Adipocyte (in vitro differentiated cells): Measurements from ENCODE around the gene ADAMTS3.
A peak's percentile ranks its signal among the peaks of the same experiment; 100 is the strongest.

ENCODE experiments used
- DNase-seq: peaks from one replicate; pipeline ENCODE4 v3.0.0-alpha.2; 2015; ENCODE audit warnings: low read depth
- H3K27me3 ChIP-seq: replicated peaks from 2 replicates; pipeline ENCODE4 v1.7.0; 2013; ENCODE audit warnings: mild to moderate bottlenecking, low read length, moderate library complexity; ENCODE audit not compliant: control insufficient read depth, insufficient read depth
- H3K36me3 ChIP-seq: 2 replicates; pipeline ENCODE4 v1.7.0; 2013; ENCODE audit warnings: low read length, mild to moderate bottlenecking, moderate library complexity; ENCODE audit not compliant: control insufficient read depth, insufficient read depth, severe bottlenecking
- H3K4me1 ChIP-seq: 2 replicates; pipeline ENCODE4 v1.7.0; 2013; ENCODE audit warnings: mild to moderate bottlenecking, low read length, moderate library complexity; ENCODE audit not compliant: control insufficient read depth, insufficient read depth
- H3K4me3 ChIP-seq: 2 replicates; pipeline ENCODE4 v1.7.0; 2013; ENCODE audit warnings: mild to moderate bottlenecking, low read length, moderate library complexity
- H3K9ac ChIP-seq: 2 replicates; pipeline ENCODE4 v1.7.0; 2013; ENCODE audit warnings: mild to moderate bottlenecking, low read length, moderate library complexity
- H3K9me3 ChIP-seq: 2 replicates; pipeline ENCODE4 v1.7.0; 2013; ENCODE audit warnings: mild to moderate bottlenecking, low read length, moderate library complexity; ENCODE audit not compliant: control insufficient read depth

Gene ADAMTS3

DNA sequence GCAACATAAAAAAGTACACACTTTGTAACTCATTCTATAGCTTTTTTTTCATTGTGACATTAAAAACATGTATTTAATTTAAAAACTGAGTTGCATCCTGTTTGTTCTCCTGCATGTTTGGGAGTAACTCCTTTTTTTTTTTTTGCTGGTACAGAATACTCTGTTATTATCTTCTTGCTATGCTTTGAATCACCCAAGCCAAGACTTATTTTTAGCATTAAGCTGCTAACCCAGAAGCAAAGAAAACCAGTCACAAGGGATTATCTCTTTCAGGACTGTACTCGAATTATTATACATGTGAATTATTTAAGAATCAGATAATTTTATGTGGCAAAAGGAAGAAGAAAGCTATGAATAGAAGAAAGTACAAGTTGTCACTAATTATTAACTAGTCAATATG lies 194.9 kb downstream of the ADAMTS3 start:
- H3K27me3 ChIP-seq = no peaks in the 10 kb centered on the region
- peak overlapping the region; percentile 42 for H3K4me3 ChIP-seq
- no peaks in the 10 kb centered on the region for H3K36me3 ChIP-seq
- peaks cover 33% of the 10 kb centered on the region for H3K4me1 ChIP-seq
- no peak for DNase-seq
- no peaks in the 10 kb centered on the region for H3K9me3 ChIP-seq
- peak overlapping the region; percentile 55 for H3K9ac ChIP-seq

DNA sequence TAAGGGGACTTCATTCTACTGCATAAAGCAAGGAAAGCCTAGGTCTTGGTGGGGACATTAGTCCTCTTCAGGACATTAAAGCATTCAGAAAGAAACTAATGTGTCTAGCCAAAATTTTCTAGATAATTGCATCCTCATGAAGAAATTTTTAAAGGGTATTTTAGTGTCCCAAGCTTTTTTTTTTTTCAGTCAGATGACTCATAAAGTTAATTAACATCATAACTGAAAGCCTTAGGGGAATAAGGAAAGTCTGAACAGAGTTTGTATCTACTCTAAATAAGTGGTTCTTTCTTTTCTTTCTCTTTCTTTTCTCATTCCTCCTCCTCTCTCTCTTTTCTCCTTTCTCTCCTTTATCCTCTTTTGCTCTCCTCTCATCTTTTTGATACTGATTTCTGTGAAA lies 202.4 kb downstream of the ADAMTS3 start:
- peak overlapping the region; percentile 45 for H3K4me3 ChIP-seq
- peak; percentile 71 for DNase-seq
- no peaks in the 10 kb centered on the region for H3K36me3 ChIP-seq

DNA sequence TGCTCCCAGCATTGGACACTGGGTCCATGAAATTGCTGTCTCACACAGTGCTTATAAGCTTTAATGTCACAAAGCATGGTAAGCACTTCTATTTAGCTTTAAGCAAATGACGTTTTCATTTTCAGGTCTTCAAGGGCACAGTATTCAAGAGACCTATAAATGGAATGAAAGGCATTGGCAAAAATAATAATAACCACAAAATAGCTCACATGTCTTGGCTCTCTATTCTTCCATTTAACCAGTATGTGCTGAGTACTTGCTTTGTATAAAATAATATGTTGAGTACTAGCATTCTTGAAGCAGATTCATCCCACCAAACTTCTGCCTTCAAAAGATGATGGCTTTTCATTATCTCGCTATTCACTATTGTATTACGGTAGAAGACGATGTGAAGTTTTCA lies 203.0 kb downstream of the ADAMTS3 start:
- H3K36me3 ChIP-seq = no peaks in the 10 kb centered on the region
- peaks cover 12% of the 10 kb centered on the region for H3K4me1 ChIP-seq
- no peaks in the 10 kb centered on the region for H3K27me3 ChIP-seq
- H3K9ac ChIP-seq = no peak overlapping the region
- H3K4me3 ChIP-seq = peak overlapping the region; percentile 45
- no peaks in the 10 kb centered on the region for H3K9me3 ChIP-seq
- DNase-seq = no peak

More for the DNA sequence above, 202.4 kb downstream of the ADAMTS3 start:
- H3K4me1 ChIP-seq = peaks cover 12% of the 10 kb centered on the region
- peak overlapping the region; percentile 55 for H3K9ac ChIP-seq
- H3K9me3 ChIP-seq = no peaks in the 10 kb centered on the region
- no peaks in the 10 kb centered on the region for H3K27me3 ChIP-seq

DNA sequence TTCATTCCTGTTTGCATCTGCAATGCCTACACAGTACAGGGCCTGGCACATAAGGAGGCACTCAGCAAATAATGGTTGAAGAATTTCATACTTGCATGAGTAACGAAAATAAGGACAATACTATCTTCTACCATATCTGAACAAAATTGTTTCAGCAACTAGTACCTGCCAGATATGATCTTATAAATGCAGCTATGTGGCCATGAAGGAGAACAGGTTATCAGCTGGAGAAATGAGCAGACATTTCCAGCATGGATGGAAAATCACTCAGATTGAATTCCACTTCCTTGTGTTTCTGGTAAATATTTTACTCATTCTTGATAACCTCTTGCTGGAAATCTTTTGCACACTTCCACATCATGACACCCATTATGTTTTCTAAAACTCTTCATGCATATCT lies 204.0 kb downstream of the ADAMTS3 start:
- Histone ChIP-seq H3K4me3 (no peak overlapping the region), H3K9ac (no peak overlapping the region), H3K9me3 (no peaks in the 10 kb centered on the region), H3K4me1 (peaks cover 12% of the 10 kb centered on the region), H3K27me3 (no peaks in the 10 kb centered on the region), H3K36me3 (no peaks in the 10 kb centered on the region)
- DNase-seq = no peak

DNA sequence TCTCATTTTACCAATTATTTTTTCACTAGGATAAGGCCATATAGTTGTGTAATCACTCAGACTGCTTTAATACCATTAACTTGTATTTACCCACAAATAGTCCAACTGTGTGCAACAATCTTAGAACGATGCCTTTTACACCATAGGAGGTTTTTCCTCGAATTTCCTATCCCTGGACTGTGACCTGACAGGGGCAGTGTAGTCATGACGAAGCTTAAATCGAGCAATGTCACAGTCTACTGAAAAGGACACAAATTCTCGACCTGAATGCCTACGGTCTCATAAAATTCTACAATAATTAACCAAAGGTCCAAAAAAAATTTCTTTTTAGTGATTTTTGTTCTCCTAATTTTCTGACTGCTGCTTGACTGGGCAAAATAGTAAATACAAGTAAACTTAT lies 208.9 kb downstream of the ADAMTS3 start:
- H3K36me3 ChIP-seq = no peaks in the 10 kb centered on the region
- no peaks in the 10 kb centered on the region for H3K9me3 ChIP-seq
- peaks cover 3% of the 10 kb centered on the region for H3K4me1 ChIP-seq
- no peaks in the 10 kb centered on the region for H3K27me3 ChIP-seq
- H3K4me3 ChIP-seq = no peak overlapping the region
- no peak for DNase-seq
- no peak overlapping the region for H3K9ac ChIP-seq

DNA sequence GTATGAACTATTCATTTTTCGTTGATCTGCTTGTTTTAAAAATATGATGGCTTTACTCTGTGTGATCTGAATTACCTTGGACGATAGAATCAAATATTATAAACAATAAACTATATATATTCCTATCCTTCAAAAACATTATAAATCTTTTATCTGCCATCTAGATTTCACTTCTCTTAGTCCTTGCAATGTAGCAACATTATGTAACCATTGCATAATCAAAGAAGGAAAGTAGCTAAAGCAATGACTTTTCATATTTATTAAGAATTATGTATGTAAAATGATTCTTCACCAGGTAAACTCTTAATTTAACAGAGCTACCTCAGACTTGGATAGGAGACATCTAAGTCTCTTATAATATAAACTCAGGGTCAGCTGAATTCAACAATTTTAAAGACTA lies 210.5 kb downstream of the ADAMTS3 start:
- no peaks in the 10 kb centered on the region for H3K36me3 ChIP-seq
- H3K9ac ChIP-seq = no peak overlapping the region
- peaks cover 3% of the 10 kb centered on the region for H3K4me1 ChIP-seq
- H3K27me3 ChIP-seq = no peaks in the 10 kb centered on the region
- no peaks in the 10 kb centered on the region for H3K9me3 ChIP-seq
- H3K4me3 ChIP-seq = no peak overlapping the region
- peak; percentile 49 for DNase-seq

DNA sequence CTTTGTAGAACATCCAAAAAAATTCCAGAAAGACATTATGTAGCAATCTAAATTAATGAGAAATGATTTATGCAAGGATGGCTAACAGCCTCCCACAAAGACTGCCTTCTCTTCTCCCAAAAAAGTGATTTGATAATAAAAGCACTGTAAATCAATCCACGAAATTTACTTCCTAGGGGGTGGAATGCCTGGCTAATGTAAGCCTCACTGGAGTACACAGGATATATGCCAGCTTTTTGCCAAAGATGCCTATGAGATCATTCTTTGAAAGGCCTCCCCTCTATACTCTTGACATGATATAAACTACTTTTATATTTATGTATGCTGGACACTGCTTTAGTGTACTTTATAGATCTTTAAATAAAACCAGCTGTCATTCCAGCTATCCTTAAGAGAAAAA lies 211.1 kb downstream of the ADAMTS3 start:
- H3K9me3 ChIP-seq = no peaks in the 10 kb centered on the region
- no peaks in the 10 kb centered on the region for H3K27me3 ChIP-seq
- peaks cover 3% of the 10 kb centered on the region for H3K4me1 ChIP-seq
- H3K9ac ChIP-seq = no peak overlapping the region
- H3K36me3 ChIP-seq = no peaks in the 10 kb centered on the region
- DNase-seq = peak; percentile 19
- H3K4me3 ChIP-seq = no peak overlapping the region

DNA sequence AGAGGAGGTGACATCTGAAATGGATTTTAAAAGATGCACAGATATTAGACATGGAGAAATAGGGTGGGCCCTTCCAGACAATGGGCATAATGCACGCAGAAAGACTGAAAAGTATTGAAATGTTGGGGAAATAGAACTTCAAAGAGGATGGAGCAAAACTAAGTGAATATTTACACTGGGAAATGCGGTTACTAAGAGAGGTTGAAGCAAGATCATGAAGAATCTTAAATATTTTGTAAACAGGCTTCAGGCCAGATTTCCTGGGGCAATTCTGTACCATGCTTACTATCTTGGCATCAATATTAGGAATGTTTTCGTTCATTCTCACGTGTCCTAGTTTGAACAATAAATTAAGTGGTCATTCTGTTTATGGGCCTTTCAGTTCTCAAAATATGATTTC lies 216.3 kb downstream of the ADAMTS3 start:
- DNase-seq = peak; percentile 63
- no peaks in the 10 kb centered on the region for H3K27me3 ChIP-seq
- H3K4me3 ChIP-seq = no peak overlapping the region
- no peaks in the 10 kb centered on the region for H3K36me3 ChIP-seq
- H3K9me3 ChIP-seq = no peaks in the 10 kb centered on the region
- H3K4me1 ChIP-seq = no peaks in the 10 kb centered on the region
- no peak overlapping the region for H3K9ac ChIP-seq

DNA sequence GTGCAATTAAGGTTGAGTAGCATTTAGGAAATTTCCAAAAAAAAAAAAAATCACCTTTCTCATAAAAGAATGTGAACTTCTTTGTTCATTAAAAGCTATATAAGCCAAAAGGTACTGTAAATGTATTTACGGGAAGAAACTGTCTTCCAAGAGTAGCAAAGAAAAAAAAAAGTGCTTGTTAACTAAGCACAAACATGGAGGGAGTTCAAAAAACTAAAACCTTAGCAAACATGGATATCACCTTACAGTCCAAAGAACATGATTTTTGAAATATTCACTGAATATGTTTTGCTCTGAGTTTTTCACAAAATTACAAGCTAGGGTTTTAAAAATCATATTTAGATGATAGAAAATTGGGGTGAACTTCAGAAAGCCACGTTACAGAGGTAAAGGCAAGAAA lies 217.5 kb downstream of the ADAMTS3 start:
- Histone ChIP-seq H3K4me1 (no peaks in the 10 kb centered on the region), H3K9me3 (no peaks in the 10 kb centered on the region), H3K9ac (no peak overlapping the region), H3K36me3 (no peaks in the 10 kb centered on the region), H3K4me3 (no peak overlapping the region), H3K27me3 (no peaks in the 10 kb centered on the region)
- no peak for DNase-seq

DNA sequence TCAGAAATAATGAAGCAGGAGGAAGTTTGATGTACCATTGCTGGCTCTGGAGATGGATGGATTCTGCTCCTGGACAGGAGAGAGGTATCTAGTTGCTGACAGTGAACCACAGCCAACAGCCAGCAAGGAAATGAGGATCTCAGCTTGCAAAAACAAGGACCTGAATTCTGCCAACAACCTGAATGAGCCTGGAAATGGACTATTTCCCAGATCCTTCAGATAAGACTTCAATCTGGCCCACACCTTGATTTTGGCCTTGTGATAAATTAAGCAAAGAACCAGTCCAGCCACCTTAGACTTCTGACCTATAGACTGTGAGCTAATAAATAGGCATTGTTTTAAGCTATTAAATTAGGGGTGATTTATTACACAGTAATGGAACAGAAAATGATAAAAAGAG lies 220.3 kb downstream of the ADAMTS3 start:
- Histone ChIP-seq H3K4me1 (no peaks in the 10 kb centered on the region), H3K9me3 (no peaks in the 10 kb centered on the region), H3K36me3 (no peaks in the 10 kb centered on the region), H3K4me3 (no peak overlapping the region), H3K27me3 (no peaks in the 10 kb centered on the region), H3K9ac (no peak overlapping the region)
- DNase-seq = no peak

DNA sequence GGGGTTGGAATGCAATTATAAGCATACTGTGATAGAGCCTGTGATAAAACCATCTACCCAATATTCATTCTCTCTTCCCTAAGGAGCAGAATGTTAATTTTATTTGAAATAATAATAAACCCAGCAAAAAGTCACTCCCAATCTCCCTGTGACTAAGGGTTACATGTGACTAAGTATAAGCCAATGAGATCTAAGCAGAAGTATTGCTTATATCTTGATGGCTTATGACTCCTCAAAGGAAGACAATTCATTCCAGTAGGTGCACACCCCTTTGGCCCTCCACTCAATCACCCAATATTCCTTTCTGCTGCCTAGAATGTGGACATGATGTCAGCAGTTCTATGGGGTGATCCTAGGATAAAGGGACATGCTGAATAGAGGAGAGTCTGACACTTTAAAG lies 224.6 kb downstream of the ADAMTS3 start:
- Histone ChIP-seq H3K9me3 (no peaks in the 10 kb centered on the region), H3K36me3 (no peaks in the 10 kb centered on the region), H3K9ac (no peak overlapping the region), H3K4me1 (no peaks in the 10 kb centered on the region), H3K27me3 (no peaks in the 10 kb centered on the region), H3K4me3 (no peak overlapping the region)
- no peak for DNase-seq

DNA sequence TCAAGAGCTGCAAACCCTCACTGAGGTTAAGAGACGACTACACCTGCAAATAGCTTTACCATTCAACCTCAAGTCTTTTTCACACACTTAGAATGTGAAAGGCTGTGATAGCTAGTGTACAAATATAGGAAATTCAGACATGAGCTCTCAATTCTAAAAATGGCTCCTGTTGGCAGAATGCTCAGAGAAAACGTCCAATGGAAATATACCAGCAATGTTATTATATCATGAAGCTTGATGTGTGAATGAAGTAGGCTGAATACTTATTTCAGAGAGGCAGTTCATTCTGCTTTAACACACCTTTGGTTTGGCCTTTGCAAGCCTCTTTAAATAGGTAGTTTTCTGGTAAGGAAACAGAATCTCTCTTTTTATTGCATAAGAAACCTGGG lies 227.6 kb downstream of the ADAMTS3 start:
- Histone ChIP-seq H3K9me3 (no peaks in the 10 kb centered on the region), H3K27me3 (no peaks in the 10 kb centered on the region), H3K9ac (no peak overlapping the region), H3K4me1 (peaks cover 9% of the 10 kb centered on the region), H3K4me3 (no peak overlapping the region), H3K36me3 (no peaks in the 10 kb centered on the region)
- no peak for DNase-seq
